Activated effector memory CD4-positive, alpha-beta T cell treated with anti-CD3 and anti-CD28 coated beads, Interleukin-2, amount 50 U/mL, for 16 hours (primary cell): ENCODE data around the gene KIDINS220.

Experiments used
- DNase-seq: peaks from one replicate; pipeline ENCODE4 v3.0.0-alpha.2; 2020

The KIDINS220 gene

GRCh38 chr2:8836971-8837794 is at the start of gene KIDINS220:
TSS of gene KIDINS220 (minus strand) at chr2:8837613. CDS start at chr2:8827093, 10,520 bp downstream.
- DNase-seq = peak; percentile 93

GRCh38 chr2:8886876-8887275 is 49.5 kb upstream of the KIDINS220 start:
- DNase-seq = no peak

GRCh38 chr2:8886202-8886518 is 48.7 kb upstream of the KIDINS220 start:
- DNase-seq = no peak

GRCh38 chr2:8885449-8886201 is 48.2 kb upstream of the KIDINS220 start:
- DNase-seq = no peak

GRCh38 chr2:8884812-8885211 is 47.4 kb upstream of the KIDINS220 start:
- DNase-seq = no peak

GRCh38 chr2:8882094-8882493 is 44.7 kb upstream of the KIDINS220 start:
- DNase-seq = no peak

GRCh38 chr2:8877894-8878293 is 40.5 kb upstream of the KIDINS220 start:
- no peak for DNase-seq

GRCh38 chr2:8877332-8877731 is 39.9 kb upstream of the KIDINS220 start:
- DNase-seq = no peak

GRCh38 chr2:8876628-8877027 is 39.2 kb upstream of the KIDINS220 start:
- DNase-seq = no peak

GRCh38 chr2:8872821-8873432 is 35.5 kb upstream of the KIDINS220 start:
- no peak for DNase-seq

GRCh38 chr2:8870441-8870840 is 33.0 kb upstream of the KIDINS220 start:
- no peak for DNase-seq

- DNase-seq = no peak
Observed at GRCh38 chr2:8867363-8867762, 29.9 kb upstream of the KIDINS220 start.

GRCh38 chr2:8863331-8863953 is 26.0 kb upstream of the KIDINS220 start:
- no peak for DNase-seq

- no peak for DNase-seq
Observed at GRCh38 chr2:8862230-8862629, 24.8 kb upstream of the KIDINS220 start.

GRCh38 chr2:8861797-8862196 is 24.4 kb upstream of the KIDINS220 start:
- DNase-seq = no peak

- DNase-seq = no peak
Observed at GRCh38 chr2:8860239-8860638, 22.8 kb upstream of the KIDINS220 start.

- no peak for DNase-seq
Observed at GRCh38 chr2:8858910-8859309, 21.5 kb upstream of the KIDINS220 start.

GRCh38 chr2:8858264-8858663 is 20.9 kb upstream of the KIDINS220 start:
- DNase-seq = no peak

GRCh38 chr2:8857709-8858108 is 20.3 kb upstream of the KIDINS220 start:
- DNase-seq = no peak

GRCh38 chr2:8856176-8856575 is 18.8 kb upstream of the KIDINS220 start:
- no peak for DNase-seq

GRCh38 chr2:8855010-8855409 is 17.6 kb upstream of the KIDINS220 start:
- DNase-seq = no peak

- DNase-seq = no peak
Observed at GRCh38 chr2:8853426-8853825, 16.0 kb upstream of the KIDINS220 start.

GRCh38 chr2:8851811-8852560 is 14.6 kb upstream of the KIDINS220 start:
- DNase-seq = no peak
